Activated T-cell treated with anti-CD3 and anti-CD28 coated beads, Interleukin-2, amount 50 U/mL, for 72 hours (primary cell): ENCODE results near the gene PLEKHG7. TPM values are rescaled to one million over a fixed set of nuclear protein-coding genes. Genes with fewer than 3 reads are reported as not detected.

Source experiments
- ATAC-seq, 2 donors: fragments of 150-1000 bp; cut with Tn5 transposase; replicated peaks in 1 of 2; 2 replicates each; pipeline ENCODE4 v1.10.0; 2021; ENCODE audit warnings: moderate library complexity in 2 of 2, mild to moderate bottlenecking in 1 of 2
- DNase-seq, 2 donors: peaks; one replicate each; pipeline ENCODE4 v3.0.0; 2021 to 2022; ENCODE audit warnings: mixed read lengths in 1 of 2
- H3K27ac Mint-ChIP-seq: one replicate; pipeline ENCODE4 v1.8.0; 2022; ENCODE audit warnings: mild to moderate bottlenecking, moderate library complexity, mixed read lengths
- H3K27me3 Mint-ChIP-seq: one replicate; pipeline ENCODE4 v1.8.0; 2022; ENCODE audit warnings: low read depth, mixed read lengths
- H3K36me3 Mint-ChIP-seq, 2 donors: one replicate each; pipeline ENCODE4 v1.8.0; 2022; ENCODE audit warnings: mixed read lengths in 2 of 2, mild to moderate bottlenecking in 1 of 2; ENCODE audit not compliant: insufficient read depth in 2 of 2
- H3K4me1 Mint-ChIP-seq: one replicate; pipeline ENCODE4 v1.8.0; 2022; ENCODE audit warnings: low read depth, mixed read lengths
- H3K4me3 Mint-ChIP-seq, 2 donors: one replicate each; pipeline ENCODE4 v1.8.0; 2022; ENCODE audit warnings: mild to moderate bottlenecking in 2 of 2, mixed read lengths in 2 of 2, moderate library complexity in 2 of 2
- H3K9me3 Mint-ChIP-seq, 2 donors: one replicate each; pipeline ENCODE4 v1.8.0; 2022; ENCODE audit warnings: mixed read lengths in 2 of 2
- total RNA-seq, 2 donors: library from RNA; stranded (reverse); gene quantifications; one replicate each; pipeline ENCODE4 v1.2.3, GENCODE V29; 2022

PLEKHG7 gene
- total RNA-seq, 2 donors from 2014 or later = not detected

DNA sequence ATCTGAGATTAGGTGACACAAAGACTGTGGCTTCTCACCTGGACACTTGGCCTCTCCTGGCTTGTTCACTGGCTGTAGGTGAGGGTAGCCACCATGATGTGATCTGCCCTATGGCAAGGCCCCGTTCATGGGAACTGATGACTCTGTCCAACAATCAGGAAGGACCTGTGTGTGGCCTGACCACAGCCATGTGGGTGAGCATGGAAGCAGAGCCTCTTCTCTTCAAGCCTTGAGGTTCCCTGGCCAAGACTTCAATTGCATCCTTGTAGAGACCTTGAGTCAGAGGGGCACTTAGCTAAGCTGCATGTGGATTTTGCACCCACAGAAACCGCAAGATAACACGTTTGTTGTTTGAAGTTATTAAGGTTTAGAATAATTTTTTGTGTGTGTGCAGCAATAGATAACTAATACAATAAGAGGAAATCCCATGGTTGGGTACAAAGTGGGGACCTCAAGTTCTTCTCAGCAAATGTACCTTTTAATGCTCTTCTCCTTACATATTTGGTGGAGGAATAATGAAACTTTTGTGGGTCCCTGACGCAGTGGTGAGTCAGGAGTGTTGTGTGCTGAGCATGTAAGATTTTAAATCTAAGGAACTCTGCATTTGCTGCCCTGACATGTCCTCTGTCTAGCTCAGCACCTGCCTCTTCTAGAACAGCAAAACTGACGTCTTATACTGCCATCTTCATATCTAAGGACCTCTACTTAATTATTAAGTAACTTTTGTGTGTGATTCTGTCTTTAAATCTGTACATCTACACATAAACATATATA is 27.5 kb upstream of the PLEKHG7 start:
- peaks cover 0 to 1% of the 10 kb centered on the region in 2 donors for H3K9me3 Mint-ChIP-seq
- DNase-seq (peak; percentile 8 to 22), ATAC-seq (peak; percentile 72 to 84)
- no peak overlapping the region for H3K4me3 Mint-ChIP-seq
- H3K27ac Mint-ChIP-seq = no peak overlapping the region
- peaks cover 9% of the 10 kb centered on the region for H3K4me1 Mint-ChIP-seq
- H3K36me3 Mint-ChIP-seq = no peaks in the 10 kb centered on the region
- no peaks in the 10 kb centered on the region for H3K27me3 Mint-ChIP-seq

DNA sequence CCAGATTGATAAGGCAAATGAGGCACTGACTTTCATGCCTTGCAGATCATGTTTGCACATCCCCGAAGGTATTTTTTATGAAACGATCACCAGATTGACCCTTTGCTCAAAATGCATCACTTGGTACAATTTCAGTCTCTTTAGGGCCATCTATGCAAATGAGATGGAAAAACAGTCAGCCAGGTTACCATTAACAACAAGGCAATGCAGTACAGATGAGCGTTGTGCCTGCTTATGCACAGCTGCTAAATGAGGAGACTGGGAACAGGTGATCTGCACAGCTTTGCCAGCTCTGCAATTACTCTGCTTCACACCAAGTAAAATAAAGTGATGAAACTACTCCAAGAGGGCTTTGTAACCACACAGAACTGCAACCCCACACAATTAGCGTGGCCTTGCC is 26.1 kb upstream of the PLEKHG7 start:
- ATAC-seq (no peak), DNase-seq (no peak)
- no peaks in the 10 kb centered on the region for H3K27me3 Mint-ChIP-seq
- no peak overlapping the region for H3K4me3 Mint-ChIP-seq
- no peaks in the 10 kb centered on the region for H3K9me3 Mint-ChIP-seq
- H3K27ac Mint-ChIP-seq = no peak overlapping the region
- H3K36me3 Mint-ChIP-seq = no peaks in the 10 kb centered on the region
- H3K4me1 Mint-ChIP-seq = peaks cover 9% of the 10 kb centered on the region

DNA sequence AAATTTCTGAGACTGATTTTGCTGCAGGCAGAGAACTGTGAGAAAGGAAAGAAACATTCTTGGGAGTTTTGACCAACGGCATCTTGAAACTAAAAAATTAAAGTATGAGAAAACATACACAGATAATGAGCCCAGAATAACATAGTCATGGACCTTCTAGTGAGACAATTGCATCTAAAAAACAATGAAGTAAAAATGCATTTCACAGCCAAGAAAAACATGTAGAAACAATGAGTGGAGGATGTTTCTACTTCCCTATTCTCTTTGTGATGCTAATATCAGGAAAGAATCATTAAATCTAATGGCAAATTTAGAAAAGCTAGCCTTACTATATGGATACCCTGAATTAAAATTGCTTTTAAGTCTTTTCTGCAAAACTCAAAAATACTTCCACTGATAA is 12.2 kb upstream of the PLEKHG7 start:
- Mint-ChIP-seq H3K36me3 (peaks cover 0 to 2% of the 10 kb centered on the region in 2 donors), H3K27ac (no peak overlapping the region), H3K4me3 (no peak overlapping the region), H3K4me1 (no peaks in the 10 kb centered on the region), H3K9me3 (peaks cover 2 to 7% of the 10 kb centered on the region in 2 donors), H3K27me3 (no peaks in the 10 kb centered on the region)
- DNase-seq (no peak), ATAC-seq (no peak)

DNA sequence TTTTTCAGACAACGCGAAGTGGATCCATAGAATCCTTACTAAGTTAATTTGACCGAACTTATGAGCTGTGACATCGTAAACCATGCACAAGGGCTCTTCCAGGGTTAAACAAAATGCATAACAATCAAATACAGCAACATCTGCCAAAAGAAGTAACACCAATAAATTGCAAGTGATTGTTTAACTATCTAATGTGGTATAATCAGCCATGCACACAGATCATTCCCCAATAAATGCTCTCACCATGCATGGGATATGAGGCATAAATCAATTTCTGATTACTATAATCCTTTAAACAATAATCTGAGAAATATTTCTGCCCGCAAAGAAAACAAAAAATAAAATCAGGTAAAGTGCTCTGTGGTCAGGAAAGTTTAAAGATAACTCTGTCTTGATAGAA is 7.7 kb upstream of the PLEKHG7 start:
- Mint-ChIP-seq H3K27me3 (no peaks in the 10 kb centered on the region), H3K9me3 (peaks cover 9 to 15% of the 10 kb centered on the region in 2 donors), H3K36me3 (peaks cover 0 to 9% of the 10 kb centered on the region in 2 donors), H3K4me1 (no peaks in the 10 kb centered on the region), H3K4me3 (no peak overlapping the region), H3K27ac (no peak overlapping the region)
- DNase-seq (no peak), ATAC-seq (no peak)

DNA sequence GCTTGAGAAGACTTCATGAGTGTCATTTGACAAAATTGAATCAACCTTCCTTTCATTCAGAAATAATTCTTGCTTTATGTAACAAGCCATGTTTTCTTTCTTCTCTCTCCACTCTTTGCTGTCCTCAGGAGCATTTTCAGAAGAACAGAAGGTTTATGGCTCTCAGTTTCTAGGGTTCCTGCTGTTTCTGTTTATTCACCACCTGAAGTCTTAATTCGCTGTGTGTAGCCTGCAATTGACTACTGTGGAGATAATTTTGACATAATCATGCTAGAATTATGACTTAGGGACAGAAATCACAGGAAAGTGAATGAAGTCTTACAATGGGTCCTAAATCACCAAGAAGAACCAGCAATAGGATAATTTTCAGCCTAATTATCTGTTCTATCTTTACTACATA is 7.2 kb upstream of the PLEKHG7 start:
- ATAC-seq = no peak
- Mint-ChIP-seq H3K4me3 (no peak overlapping the region), H3K27me3 (no peaks in the 10 kb centered on the region), H3K9me3 (peaks cover 9 to 15% of the 10 kb centered on the region in 2 donors), H3K36me3 (peaks cover 0 to 9% of the 10 kb centered on the region in 2 donors), H3K4me1 (no peaks in the 10 kb centered on the region), H3K27ac (no peak overlapping the region)
- no peak for DNase-seq

DNA sequence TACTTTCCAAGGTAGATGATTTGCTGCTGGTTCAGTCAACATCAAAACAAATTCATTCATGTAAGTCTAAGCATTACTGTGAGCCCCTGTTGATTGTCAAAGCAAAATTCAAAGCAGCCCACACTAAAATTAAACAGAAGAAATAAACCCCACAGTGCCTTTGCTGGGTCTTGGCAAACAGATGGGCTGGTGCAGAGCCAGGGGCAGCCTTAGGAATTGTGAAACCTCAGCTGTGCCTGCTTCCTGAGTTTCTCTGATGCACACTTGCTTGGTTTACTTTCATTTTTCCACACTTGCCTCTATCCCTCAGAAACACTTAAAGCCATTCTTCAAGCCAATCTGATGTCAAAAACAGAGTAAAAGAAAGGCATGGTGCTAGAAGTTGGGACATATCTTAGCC is 6.6 kb upstream of the PLEKHG7 start:
- Mint-ChIP-seq H3K36me3 (peaks cover 0 to 9% of the 10 kb centered on the region in 2 donors), H3K4me1 (no peaks in the 10 kb centered on the region), H3K9me3 (peaks cover 9 to 15% of the 10 kb centered on the region in 2 donors), H3K27me3 (no peaks in the 10 kb centered on the region), H3K4me3 (no peak overlapping the region), H3K27ac (no peak overlapping the region)
- ATAC-seq (no peak), DNase-seq (no peak)

DNA sequence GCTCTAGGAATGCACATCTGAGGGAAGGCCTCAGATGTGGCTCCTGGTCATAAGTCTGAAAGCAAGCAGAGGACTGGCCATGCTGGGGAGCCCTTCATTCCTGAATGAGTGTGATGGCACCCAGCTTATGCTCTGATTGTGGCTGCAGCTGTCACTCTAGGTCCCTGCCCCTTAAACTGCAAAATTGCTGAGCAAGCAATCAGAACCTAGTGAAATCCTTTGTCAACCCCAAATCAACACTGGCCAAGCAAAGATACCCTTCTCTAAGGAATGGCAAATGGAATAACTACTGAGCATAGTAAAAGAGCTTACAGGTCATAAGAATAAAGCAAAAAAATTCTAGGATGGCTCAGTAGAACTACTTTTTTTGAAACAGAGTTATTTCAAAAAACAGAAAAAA is 4.3 kb upstream of the PLEKHG7 start:
- ATAC-seq (no peak), DNase-seq (no peak)
- H3K27me3 Mint-ChIP-seq = no peaks in the 10 kb centered on the region
- peaks cover 0 to 9% of the 10 kb centered on the region in 2 donors for H3K36me3 Mint-ChIP-seq
- H3K4me3 Mint-ChIP-seq = no peak overlapping the region
- H3K4me1 Mint-ChIP-seq = peaks cover 11% of the 10 kb centered on the region
- peaks cover 9 to 15% of the 10 kb centered on the region in 2 donors for H3K9me3 Mint-ChIP-seq
- no peak overlapping the region for H3K27ac Mint-ChIP-seq

DNA sequence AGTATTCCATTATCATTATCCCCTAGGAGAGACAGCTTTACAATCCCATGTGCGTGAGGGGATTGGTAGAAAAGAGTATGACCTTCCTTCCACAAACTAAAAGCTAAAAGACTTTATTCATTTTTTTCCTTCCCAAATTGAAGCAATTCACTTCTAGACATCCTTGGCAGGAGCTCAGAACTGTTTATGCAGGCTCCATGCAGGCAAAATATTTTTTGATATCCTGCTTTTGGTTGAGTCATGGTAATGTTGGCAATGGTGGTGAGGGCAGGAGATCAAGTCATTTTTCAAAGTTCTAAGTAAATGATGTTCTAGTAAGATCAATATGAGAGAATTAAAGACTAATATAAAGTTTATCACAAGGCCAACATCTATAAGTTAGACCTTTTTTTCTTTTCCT is 1.3 kb upstream of the PLEKHG7 start:
- no peak for DNase-seq
- H3K4me3 Mint-ChIP-seq = no peak overlapping the region
- peaks cover 0 to 7% of the 10 kb centered on the region in 2 donors for H3K36me3 Mint-ChIP-seq
- no peaks in the 10 kb centered on the region for H3K27me3 Mint-ChIP-seq
- H3K9me3 Mint-ChIP-seq = peaks cover 6 to 9% of the 10 kb centered on the region in 2 donors
- H3K4me1 Mint-ChIP-seq = peaks cover 11% of the 10 kb centered on the region
- no peak for ATAC-seq
- H3K27ac Mint-ChIP-seq = no peak overlapping the region

DNA sequence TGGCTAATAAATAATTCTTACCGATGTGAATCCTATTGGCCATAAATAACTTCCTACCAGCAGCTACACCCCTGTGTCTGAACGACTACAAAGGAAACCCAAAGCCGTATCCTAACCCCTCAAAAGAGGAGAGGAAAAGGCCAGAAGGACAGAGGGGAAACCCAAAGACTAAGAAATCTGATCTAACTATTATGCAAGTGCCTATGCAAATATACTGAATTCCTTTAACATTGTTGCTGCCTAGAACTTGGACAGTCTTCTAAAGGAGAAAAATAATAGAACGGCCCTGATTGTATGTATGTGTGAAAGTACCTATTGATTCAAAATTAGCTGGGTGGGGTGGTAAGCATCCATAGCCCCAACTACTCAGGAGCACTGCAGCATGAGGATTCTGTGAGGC is 997 bp downstream of the PLEKHG7 start:
- Mint-ChIP-seq H3K36me3 (no peaks in the 10 kb centered on the region), H3K27me3 (no peaks in the 10 kb centered on the region), H3K9me3 (peaks cover 0 to 2% of the 10 kb centered on the region in 2 donors), H3K4me1 (peaks cover 11% of the 10 kb centered on the region), H3K27ac (no peak overlapping the region), H3K4me3 (no peak overlapping the region)
- no peak for ATAC-seq
- no peak for DNase-seq

DNA sequence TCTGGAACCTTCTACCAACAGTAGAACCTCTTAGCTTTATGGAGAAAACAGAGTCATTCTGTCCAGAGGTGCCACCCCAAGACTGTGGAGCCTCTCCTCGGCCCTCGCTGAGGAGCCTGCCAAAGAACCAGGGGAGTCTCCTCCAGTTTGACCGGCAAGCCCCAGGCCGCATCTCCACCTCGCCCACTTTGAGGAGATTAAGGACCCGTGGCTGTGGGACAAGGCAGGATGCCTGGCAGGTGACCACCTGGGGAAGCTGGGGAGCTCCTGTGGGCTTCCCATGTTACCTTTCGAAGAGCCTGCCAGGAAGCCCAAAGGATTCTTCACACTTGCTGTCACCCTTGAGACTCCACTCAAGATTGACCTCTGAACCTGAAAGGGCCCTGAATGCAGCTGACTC is 3.8 kb downstream of the PLEKHG7 start:
- no peaks in the 10 kb centered on the region for H3K36me3 Mint-ChIP-seq
- H3K27ac Mint-ChIP-seq = no peak overlapping the region
- DNase-seq (no peak), ATAC-seq (no peak)
- H3K4me3 Mint-ChIP-seq = no peak overlapping the region
- H3K9me3 Mint-ChIP-seq = peaks cover 0 to 3% of the 10 kb centered on the region in 2 donors
- H3K4me1 Mint-ChIP-seq = peaks cover 11% of the 10 kb centered on the region
- no peaks in the 10 kb centered on the region for H3K27me3 Mint-ChIP-seq

DNA sequence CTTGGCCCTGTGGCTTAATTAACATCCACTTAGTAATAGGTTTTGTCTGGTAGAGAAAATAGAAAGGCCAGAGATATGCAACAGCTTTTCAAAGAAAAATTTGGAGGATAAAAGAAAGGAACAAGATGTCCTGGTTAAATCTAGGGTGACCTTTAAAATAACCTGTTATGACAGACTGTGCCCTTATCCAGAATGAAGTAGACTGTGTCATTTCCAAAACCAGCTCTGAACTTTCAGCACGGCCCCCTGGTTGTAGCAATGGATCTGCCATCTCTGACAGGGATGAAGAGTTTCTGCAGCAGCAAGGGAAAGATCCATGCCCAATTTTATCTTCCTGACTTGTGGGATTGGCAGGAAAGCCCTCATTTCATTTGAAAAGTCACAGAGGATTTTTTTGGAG is 5.1 kb downstream of the PLEKHG7 start:
- no peak for ATAC-seq
- H3K27ac Mint-ChIP-seq = no peak overlapping the region
- DNase-seq = no peak
- H3K4me1 Mint-ChIP-seq = peaks cover 4% of the 10 kb centered on the region
- no peaks in the 10 kb centered on the region for H3K27me3 Mint-ChIP-seq
- H3K9me3 Mint-ChIP-seq = peaks cover 0 to 3% of the 10 kb centered on the region in 2 donors
- H3K36me3 Mint-ChIP-seq = no peaks in the 10 kb centered on the region
- H3K4me3 Mint-ChIP-seq = no peak overlapping the region

DNA sequence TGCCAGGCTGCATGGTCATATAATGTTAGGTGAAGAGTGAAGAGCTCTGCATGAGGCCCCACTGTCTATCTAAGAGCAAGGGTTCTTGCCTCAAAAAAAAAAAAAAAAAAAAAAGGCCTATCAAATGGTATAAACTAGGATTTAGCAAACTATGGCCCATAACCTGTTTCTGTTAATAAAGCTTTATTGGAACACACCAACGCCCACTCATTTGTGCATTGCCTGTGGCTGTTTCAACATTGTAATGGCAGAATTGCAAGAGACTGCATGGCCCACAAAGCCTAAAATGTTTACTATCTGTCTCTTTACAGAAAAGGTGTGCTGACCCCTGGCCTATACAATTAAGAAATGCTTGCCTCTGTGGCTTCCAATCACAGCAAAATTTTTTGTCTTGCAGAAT is 12.8 kb downstream of the PLEKHG7 start:
- H3K9me3 Mint-ChIP-seq = peaks cover 0 to 3% of the 10 kb centered on the region in 2 donors
- DNase-seq (no peak), ATAC-seq (no peak)
- no peak overlapping the region for H3K27ac Mint-ChIP-seq
- no peaks in the 10 kb centered on the region for H3K36me3 Mint-ChIP-seq
- no peaks in the 10 kb centered on the region for H3K27me3 Mint-ChIP-seq
- no peak overlapping the region for H3K4me3 Mint-ChIP-seq
- no peaks in the 10 kb centered on the region for H3K4me1 Mint-ChIP-seq

DNA sequence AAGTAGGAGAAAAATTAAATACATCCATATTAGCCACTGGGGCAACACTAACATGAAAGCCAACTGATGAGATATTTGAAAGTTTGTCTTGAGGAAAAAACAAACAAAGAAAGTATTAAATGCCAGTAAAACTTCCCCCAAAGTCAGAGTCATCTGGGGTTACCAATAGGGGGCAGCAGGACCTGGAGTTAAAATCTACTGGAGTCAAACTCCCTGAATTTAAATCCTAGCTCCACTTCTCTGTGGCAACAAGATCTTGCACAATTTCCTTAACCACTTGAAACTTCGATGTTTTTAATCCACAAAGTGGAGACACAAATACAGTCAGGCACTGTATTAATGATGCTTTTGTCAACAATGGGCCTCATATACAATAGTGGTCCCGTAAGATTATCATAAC is 14.4 kb downstream of the PLEKHG7 start:
- DNase-seq = no peak
- no peak for ATAC-seq
- H3K36me3 Mint-ChIP-seq = no peaks in the 10 kb centered on the region
- H3K9me3 Mint-ChIP-seq = peaks cover 0 to 2% of the 10 kb centered on the region in 2 donors
- no peaks in the 10 kb centered on the region for H3K27me3 Mint-ChIP-seq
- no peak overlapping the region for H3K4me3 Mint-ChIP-seq
- H3K27ac Mint-ChIP-seq = no peak overlapping the region
- no peaks in the 10 kb centered on the region for H3K4me1 Mint-ChIP-seq

DNA sequence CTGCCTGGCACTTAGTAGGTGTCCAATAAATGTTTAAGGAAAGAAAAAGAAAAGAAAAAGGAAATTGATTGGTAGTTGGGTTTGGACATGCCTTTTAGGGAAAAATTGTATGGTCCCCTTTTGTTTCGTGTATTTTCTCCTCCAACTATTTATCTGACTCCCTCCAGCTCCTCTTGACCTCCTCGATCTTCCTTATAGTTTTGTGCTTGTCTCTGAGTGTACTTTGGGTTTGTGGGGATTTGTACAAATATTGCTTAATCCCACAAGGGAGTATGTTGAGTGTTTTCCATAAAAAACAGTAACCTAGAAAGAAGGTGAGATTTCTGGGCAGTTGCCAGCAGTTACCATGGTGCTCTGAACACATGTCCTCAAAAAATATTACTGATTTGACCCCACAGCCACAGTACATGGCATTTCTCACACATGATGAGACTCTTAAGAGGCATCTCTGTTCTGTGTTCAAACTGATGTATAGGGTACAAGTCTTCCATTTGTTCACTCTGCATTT is 15.7 kb downstream of the PLEKHG7 start:
- Mint-ChIP-seq H3K36me3 (no peaks in the 10 kb centered on the region), H3K4me3 (no peak overlapping the region), H3K27ac (no peak overlapping the region), H3K4me1 (no peaks in the 10 kb centered on the region), H3K27me3 (no peaks in the 10 kb centered on the region), H3K9me3 (no peaks in the 10 kb centered on the region)
- ATAC-seq (no peak), DNase-seq (no peak)
